SKM-1 (cell line): ENCODE results near the gene SLC25A26.
"Not testable (repeated sequence)": the region's sequence is repeated elsewhere in the genome, so short reads cannot be mapped to it uniquely, and the experiment has no call there.

Experiments used
- DNase-seq: peaks from one replicate; lab custom pipeline; 2025; ENCODE audit not compliant: unreplicated experiment; lab: John Stamatoyannopoulos, UW

The SLC25A26 gene

DNA sequence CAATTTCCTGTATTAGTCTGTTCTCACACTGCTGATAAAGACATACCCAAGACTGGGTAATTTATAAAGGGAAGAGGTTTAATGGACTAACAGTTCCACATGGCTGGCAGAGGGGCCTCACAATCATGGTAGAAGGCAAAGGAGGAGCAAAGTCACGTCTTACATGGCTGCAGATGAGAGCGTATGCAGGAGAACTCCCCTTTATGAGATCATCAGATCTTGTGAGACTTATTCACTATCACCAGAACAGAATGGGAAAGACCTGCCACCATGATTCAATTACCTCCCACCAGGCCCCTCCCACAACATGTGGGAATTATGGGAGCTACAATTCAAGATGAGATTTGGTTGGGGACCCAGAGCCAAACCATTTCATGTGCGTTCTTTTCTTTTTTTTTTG is 5.3 kb downstream of the SLC25A26 start:
- not testable (repeated sequence) for DNase-seq

DNA sequence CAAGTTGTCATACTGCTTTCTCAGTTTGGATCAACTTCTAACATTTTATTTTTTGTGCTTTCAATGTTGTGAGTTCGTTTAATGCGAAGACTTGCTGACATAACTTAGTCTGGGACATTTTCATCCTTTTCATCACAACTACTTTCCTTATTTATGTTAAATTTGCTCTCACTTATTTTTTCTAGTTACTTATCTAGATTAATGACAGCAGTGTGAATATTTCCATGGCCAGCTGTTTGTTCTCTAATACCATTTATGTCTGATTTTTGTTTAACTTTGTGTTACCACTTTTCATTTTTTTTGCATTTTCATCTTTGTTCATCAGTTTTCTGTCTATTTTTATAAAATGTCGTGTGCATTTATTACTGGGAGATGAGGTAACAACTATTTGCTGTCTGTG is 6.2 kb downstream of the SLC25A26 start:
- DNase-seq, result no peak

DNA sequence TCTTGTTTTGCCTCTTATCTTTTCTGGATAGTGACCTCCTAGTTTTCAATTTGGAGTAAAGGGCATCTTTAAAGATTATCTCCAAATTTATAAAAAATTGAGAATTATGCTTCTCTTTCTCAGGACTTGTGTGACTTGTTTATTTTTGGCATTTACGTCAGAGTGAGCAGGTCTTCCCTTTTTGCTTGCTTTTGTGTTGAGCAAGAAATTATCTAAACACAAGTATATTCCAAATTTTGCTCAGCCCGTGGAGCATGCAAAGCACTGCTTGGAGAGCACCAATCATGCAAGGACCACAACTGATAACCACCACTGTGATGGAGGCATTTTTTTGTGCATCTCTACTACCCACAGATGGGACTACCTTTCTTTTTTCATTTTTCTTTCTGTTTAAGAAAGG is 7.1 kb downstream of the SLC25A26 start:
- no peak for DNase-seq

DNA sequence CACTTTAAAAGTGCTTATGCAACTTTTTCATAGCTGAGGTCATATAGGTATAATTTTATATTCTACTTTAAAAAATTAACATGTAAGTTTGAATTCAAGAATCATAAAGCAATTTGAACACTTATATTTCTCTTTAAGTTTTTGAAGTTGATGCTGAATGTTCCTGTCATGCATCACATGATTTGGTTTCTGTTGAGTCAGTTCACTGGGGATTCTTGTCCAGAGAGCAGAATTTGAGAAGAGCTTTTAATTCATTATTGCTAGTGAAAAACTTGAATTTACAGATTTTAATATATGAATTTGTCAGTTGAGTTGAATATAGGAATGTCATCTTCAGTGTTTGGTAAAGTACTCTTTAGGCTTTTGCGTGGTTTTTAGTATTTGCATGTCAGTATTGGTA is 7.9 kb downstream of the SLC25A26 start:
- DNase-seq, result no peak

DNA sequence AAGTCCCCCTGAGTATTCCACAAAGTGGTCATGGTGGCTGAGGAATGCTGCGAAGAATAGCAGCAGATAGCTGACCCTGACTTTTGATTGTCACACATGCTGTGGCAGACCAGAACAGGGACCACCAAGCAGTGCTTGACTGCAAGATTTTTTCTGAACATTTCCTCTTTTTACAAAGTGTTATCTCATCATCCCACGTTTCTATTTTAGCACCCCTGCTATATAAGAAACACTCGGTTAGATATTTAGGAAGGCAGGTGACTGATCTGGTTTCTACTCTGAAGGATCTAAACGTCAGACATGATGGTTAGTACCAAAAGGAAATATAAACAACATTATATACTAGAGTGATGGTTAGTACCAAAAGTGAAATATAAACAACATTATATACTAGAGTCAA is 9.1 kb downstream of the SLC25A26 start:
- no peak for DNase-seq

DNA sequence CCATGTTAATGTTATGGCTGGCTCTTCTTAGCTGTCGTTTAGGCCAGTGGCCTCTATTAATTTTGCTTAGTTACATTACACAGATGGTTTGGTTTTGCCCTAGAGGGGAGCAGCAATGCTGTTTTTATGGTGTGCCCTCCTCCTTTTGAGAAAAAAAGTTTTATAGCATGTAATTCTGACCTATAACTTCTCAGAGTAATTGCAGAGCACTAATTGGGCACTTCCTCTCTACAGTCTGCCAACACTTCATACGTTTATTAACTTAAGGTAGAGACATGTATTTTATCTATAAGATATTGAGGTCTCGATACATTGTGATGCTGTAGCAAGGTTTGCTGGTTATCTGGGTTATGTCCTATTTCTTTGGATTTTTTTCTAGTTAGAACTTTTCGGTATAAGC is 12.2 kb downstream of the SLC25A26 start:
- DNase-seq, result no peak

DNA sequence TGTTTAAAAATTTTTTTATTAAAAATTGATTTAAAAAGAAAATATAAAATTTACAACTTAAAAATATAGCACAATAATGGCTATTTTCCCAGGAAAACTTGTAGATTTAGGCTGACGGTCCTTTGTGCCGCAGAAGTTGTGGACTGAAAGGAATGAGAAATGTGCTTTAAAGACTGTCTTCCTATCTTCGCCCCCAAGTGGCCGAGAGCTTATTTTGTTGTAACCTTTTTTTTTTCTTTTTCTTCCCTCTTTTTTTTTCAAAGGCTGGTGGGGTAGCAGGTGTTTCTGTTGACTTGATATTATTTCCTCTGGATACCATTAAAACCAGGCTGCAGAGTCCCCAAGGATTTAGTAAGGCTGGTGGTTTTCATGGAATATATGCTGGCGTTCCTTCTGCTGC is 15.5 kb downstream of the SLC25A26 start:
- DNase-seq, result no peak

DNA sequence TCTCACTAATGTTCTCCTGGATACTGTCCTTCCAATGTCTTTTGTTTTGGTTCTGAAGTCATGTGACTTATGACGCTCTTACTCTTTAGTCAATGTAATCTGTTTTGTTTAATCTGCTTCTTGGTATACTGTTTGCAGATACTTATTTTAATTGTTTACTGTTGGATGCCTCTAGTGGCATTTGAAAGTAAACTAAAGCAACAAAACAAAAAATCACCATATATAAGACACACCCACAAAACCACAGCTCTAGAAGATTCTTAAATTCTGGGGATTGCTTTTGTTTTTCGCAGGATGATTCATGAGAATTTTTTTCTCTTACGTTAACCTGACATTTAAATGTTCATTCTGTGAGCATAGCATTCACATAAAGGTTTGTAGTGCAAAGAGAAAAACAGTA is 16.8 kb downstream of the SLC25A26 start:
- no peak for DNase-seq

DNA sequence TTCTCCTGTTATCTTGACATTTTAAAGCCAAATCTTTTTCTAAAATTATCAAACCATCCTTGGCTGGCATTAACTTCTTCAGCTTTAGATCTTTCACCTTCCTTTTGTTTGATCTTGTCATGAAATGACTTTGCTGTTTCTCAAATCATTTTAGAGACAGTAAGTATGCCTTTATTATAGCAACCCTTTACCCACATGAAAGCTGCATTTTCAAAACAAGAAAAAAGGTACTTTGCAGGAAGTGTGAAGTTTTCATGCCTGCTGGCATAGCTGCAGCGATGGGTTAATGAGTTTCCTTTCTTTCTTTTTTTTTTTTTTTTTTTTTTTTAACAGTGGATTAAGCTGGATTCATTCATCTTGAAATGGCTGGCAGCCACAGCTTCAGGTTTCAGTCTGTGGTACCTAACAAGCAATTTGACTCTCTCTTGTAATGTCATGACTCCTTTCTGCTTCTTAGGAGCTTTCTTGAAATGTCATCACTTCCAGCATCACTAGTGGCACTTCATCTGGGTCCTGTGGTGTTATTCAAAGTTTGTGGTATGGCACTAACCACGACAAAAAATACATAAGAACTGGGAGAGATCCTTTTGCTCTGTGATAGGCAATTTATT is 18.8 kb downstream of the SLC25A26 start:
- DNase-seq, result no peak

DNA sequence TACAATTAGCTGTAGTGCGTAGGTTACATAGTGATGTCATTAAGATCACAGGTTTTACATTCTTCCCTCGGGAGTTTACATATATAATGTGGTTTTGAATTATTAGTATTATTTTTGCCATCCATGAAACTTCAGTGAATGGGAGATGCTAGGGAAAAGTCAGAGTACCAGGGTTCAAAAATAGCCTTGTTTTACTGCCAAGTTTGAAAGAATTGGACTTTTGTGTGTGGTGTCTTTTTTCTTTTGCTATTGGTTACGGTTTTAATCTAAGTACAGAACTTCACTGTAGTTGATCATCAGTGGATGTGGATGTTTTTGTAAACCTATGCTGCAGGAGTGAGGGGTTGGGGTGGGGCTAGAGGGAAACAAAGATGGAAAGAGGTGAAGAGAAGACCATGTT is 20.7 kb downstream of the SLC25A26 start:
- DNase-seq, result no peak

DNA sequence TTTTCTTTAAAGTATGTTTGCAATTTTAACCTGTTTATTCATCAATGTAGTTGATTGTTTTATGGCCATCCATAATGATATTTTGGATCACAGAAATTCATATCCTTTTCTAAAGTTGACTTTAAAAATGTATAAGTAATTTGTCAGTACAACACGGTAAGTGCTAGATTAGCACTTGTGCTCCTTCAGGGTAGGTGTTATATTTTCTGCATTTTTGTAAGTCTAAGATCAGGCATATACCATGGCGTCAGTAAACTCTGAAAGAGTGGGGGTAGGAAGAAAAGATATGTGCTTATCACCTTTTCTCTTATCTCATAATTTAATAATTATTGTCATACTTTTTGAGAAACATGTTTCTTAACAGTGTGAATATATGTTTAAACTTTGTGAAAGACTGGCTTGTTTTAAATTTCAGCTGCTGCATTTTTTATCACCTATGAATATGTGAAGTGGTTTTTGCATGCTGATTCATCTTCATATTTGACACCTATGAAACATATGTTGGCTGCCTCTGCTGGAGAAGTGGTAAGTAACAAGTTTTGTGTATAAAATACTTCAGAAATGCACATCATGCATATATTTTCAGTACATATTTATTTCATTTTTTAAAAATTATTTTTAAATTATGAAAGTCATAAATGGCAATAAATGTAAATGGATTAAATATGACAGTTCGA is 22.1 kb downstream of the SLC25A26 start:
- DNase-seq, result no peak

DNA sequence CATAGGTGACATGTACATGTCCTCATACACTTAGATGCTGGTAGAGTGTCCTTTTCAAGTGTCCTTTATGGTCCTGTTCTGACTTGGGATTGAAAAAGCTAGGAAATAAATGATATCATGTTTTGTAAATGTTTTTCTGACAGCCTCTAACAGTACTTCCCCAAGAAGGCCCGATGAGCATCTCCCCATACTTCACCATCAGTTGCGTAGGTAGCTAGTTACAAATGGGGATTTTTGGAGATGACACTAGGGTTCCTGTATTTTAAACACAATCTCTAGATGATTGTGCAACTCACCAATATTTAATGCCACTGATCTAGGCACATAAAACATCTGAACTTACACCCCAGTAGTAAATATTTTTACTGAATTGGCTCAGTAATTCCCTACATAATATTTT is 27.8 kb downstream of the SLC25A26 start:
- no peak for DNase-seq

DNA sequence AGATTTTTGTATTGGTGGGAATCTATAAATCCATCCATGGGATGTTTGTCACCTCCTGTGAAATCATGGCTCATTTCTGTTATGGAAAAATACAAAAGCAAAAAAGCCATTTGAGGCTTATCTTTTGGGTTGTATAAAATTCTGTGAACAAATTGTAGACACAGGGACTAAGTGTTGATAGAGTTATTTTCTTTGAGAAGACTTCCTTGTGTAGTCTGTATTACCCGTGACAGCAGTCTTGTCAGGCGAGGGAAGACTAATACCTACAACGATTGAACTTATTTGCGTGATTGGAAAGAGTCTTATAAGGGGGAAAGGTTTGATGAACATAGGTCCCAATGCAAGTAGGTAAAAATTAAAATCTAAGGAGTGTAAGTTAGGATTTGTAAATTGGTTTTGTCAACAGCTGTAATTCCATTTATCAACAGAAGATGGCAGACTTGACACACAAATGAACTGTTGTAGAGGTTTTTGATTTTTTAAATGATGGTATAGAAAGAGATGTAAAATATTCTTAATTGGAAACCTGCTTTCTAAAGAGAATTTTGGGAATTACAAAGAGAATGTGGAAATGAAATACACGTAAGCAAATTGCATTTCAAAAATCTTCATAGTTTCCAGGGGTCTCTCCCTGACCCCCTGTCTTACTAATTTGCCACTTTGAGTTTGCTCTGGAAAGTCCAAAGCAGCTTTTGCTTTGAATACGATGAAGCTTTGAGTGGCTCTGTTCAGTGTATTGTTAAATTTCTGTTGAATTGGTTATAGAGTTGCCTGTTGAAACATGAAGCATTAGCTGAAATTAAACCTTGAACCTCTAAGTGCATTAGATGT is 33.2 kb downstream of the SLC25A26 start:
- DNase-seq, result no peak

DNA sequence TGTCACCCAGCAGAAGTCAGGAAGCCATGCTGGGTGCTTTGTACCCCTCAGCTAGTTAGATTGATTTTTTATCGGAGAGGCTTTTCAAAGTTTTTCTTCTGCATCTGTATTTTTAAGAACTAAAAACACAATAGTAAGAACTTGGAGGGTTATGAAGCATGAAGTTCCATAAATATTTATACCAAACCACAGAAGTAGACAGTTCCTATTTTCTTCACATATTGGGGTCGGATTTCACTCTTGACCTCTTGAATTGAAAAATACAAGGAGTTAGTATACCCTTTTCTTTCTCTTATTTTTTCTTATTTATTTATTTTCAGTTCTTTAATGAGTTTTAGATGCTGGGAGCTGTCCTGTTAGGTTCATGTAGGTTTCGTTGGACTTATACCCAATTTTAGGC is 35.1 kb downstream of the SLC25A26 start:
- no peak for DNase-seq

DNA sequence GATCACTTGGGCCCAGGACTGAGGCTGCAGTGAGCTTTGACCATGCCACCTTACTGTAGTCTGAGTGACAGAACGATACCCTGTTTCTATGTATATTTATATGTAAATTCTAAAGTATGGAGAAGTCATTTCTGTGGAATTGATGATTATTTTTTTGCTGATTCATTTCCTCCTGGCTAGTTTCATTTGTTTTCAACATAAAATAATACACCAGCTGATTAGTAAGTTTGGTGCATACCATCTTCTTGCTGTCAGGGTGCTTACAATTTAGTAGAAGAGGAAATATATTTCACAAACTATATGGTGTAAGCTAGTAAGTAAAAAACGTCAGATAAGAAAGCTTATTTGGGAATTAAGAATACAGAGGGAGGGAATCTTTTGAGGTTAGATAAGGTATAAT is 36.0 kb downstream of the SLC25A26 start:
- no peak for DNase-seq

DNA sequence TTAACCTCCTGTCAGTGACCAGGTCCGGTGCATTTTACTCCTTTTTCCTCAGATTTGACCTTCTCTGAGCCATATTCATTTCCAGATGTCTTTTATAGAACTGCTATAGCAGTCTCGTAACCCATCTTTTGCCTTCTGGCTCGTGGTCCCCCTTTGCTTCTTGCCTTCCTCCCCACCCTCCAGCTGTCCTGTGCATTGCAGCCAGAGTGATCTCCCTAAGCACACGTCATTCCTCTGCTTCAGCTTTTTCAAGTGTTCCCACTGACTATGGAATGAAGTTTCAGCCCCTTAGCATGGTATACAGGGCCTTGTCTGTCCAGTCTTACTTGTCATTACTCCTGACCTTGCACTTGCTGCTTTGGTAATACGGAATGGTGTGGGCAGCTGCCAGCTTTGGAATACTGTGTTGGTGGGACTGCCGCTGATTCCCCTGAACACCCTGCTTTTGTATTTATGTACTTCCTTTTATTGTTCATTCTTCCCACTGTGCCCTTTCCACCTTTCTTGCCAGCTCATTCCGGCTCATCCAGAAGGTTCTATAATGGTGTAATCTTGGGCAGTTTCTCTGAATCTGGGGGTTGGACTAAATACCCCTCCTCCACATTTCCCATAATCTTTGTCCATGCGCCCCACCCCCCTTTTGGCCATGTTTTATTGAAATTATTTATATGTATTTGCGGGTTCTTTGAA is 38.9 kb downstream of the SLC25A26 start:
- DNase-seq, result no peak

DNA sequence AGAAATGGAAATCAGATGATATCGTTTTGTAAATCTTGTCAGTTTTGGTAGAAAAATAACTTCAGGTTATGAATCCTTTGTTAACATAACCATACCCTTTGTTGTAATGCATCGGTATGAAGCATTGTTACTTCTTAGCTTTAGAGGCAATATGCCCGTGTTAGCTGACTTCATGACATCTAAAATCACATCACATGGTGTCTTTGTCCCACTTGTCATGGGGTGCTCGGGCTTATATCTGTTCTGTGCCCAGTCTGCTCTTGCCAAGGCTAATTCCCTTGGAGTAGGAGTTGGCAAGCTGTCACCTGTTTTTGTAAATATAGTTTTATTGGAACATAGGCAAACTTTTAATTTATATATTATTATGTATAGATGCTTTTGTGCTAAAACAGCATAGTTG is 39.6 kb downstream of the SLC25A26 start:
- no peak for DNase-seq

DNA sequence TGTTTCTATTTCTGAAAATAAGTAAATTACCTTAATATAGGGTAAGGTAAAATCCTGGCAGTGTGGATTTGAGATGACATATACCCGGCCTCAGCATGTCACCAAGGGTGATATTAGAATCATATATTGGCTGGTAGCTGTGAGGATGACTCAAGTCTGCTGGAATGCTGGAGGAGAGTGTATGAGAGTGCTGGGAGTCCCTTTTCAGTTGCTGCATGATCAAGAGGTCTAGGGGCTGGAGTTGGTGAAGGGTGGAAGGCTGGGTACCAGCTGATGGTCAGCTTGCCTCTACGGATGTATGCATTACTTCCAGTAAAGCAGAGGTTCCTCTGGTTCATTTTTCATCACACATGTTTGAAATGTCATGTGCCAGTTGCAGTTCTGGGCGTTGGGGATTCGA is 40.6 kb downstream of the SLC25A26 start:
- no peak for DNase-seq

DNA sequence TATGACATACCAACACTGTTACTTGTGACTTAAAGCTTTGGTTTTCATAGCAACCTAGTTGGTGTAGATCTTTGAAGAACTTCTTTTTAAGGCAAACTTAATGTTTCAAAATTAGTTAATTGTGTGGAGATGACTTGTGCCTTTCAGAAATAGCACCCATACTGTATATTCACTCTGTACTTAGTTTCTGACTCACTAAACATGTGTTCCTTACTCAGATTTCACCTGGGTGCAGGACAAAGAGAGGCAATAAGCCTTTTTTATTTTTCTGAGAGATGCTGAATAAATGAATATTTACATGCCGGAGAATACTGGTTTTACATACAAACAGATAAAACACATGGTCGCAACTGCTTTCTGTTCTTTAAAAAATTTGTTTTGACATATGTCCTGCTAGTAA is 44.8 kb downstream of the SLC25A26 start:
- no peak for DNase-seq

DNA sequence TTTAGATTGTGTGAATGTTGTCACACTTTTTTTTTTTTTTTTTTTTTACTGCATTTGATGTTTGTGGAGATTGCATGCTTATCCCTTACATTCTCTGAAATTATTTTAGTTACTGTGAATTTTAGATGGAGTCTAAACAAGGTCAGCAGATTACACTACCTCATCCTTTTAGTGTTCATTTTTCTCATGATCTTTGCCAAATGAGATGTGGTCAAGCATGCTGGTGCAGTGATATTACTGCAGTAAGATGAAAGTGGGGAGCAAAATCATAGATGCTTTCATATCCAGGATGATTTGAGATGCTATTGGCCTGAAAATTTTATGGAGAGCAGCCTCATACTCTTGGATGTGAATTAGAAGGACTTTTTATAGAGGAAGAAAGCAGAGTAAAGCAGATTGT is 45.8 kb downstream of the SLC25A26 start:
- DNase-seq, result no peak

DNA sequence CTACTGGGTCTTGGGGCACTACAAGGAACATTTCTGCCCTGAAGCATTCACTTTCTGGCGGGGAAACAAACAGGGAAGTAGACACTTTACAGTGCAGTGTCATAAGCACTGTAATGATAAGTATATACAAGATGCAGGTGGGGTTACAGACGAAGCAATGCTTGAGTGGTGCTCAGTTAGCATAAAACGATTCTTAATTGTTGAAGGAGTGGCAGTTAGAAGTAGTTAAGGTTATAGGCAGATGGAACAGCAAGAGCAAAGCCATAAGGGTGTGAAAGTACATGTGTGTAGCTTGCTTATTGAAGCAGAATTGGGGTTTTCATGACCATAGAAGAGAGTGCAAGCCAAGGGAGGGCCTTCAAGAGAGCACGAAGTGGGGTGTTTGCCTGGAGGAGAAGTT is 46.2 kb downstream of the SLC25A26 start:
- DNase-seq, result no peak

DNA sequence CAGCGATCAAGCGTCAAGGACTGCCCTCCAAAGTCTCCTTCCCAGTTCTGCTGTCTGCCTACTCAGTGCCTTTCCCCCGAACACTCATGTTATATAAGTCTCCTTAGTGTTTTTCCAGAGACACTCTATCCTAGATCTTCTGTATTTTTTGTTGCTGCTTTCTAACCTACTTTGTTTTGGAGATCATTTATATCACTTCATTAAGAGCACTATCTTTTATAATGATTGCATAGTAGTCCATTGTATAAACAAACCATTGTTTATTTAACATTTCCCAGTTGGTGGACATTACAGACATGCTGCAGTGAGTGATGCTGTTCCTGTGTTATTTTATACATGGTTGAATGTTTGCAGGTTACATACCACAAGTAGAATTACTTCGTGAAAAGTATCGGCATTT is 47.1 kb downstream of the SLC25A26 start:
- no peak for DNase-seq
